HG03457 (cell line): Measurements from ENCODE around the gene TESMIN.

Experiments
- ATAC-seq: cut with Tn5 transposase; IDR thresholded peaks from one replicate; pipeline ENCODE4 v1.9.1; 2021; ENCODE audit warnings: moderate number of reproducible peaks; ENCODE audit not compliant: unreplicated experiment

The TESMIN gene

DNA sequence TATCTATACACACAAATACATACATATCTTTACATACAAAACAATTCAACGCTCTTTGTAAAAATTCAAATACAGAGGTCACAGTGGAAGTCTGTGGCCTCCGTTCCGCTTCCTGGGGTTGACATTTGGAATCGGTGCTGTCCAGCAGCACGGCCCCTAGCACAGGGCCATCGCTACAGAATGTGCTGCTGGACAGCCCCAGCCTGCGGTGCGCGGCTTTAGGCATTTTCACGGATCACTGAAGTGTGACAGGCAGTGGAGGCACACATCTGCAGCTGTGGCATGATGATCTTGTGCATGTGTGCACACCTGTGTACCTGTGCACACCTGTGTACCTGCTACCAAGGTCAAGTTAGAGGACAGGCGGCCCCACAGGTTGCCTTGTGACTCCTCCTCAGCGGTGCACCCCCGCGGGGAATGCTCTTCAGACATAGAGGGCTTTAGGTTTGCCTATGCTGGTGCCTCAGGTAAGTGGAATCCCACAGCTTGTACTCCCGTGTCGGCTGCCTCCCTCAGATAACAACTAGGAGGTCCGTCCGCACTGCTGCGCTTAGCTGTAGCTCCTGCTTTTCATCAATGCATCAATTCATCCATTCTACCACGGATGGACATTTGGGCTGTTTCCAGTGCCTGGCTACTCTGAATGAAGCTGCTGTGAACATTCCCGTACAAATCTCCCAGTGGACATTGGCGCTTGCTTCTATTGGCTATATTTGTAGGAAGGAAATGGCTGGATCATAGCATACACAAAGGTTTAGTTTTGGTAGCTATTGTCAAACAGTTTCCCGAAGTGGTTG, 37.1 kb downstream of the TESMIN start:
- ATAC-seq = no peak

DNA sequence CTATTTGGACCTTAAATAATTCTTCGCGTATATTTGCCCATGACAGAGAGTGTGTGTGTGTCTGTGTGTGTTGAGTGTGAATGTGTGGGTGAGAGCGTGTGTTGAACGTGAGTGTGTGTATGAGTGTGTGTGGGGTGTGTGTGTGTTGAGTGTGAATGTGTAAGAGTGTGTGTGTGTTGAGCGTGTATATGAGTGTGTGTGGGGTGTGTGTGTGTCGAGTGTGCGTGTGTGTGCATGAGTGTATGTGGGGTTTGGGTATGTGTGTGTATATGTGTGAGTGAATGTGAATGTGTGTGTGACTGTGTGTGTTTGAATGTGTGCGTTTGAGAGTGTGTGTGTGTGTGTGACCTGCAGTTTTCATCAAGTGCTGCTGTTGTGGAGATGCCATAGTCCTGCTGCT, 40.2 kb downstream of the TESMIN start:
- ATAC-seq = no peak

DNA sequence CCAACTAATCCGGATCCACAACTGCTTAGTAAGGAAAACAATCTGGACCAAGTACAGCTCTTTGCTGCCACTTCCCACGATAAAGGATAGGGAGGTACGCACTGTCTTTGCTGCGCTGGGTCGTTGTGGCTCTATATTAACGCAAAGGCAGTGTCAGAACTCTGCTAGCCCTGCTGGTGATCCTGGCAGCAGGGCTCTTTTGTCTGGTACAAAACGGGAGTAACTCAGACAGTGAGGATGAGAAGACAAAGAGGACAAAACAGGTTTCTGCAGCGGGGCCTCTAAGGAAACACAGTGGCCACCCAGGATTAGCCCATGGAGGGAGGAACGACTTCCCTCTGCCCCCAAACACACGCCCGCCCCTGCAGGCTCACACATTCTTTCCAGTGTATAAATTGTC, 40.9 kb downstream of the TESMIN start:
- no peak for ATAC-seq

DNA sequence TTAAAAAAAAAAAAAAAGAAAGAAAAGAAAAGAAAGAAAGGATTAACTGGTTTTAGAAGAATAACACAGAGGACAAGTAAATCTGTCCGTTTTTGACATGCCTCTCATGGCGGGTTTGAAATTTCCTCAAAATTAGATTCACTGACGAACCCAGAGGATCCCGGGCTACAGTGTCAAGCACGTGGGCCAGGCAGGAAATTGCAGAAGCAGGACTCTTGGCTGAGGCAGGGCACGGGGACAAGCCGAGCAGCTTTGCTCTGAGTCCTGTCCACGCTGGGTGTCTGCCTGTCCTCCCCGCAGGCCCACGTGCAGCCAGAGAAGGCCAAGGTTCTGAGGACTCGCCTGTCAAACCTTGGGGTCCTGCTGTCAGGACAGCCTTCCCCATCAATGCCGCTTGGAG, 42.3 kb downstream of the TESMIN start:
- ATAC-seq = no peak

DNA sequence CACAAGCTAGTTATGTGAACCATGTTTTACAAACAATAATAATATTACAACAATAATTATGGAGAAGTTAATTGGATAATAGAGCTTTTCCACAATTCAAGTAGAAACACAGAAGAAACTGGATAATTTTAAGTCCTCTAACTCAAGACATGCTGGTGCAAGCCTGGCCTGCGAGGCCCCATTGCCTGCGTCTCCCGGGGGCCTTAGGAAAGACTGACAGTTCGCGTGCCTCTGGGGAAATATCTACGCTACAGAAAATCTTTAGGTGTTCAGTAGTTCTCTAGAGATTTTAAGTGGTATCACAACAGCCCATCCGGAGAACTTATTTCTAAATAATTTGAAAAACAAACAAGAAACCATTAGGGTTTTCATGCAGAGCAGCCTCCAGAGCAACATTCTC, 43.8 kb downstream of the TESMIN start:
- no peak for ATAC-seq

DNA sequence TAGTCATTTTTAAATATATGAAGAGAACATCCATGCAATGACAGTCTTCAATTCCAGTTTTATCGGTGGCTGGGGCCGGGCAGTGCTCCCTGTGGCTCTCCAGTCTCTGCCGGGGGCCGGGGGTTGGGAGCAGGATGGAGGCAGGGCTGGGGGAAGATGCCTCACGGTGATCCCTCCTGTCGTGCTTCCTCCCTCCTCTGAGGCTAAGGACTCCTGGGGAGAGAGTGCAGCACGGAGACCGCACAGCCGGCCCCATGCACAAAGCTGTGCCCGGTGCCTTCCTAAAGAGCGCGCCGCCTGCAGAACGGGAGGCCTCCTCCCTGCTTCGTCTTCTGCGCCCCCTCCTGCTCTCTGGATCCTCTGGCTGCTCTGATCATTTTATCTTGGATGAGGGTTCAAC, 46.4 kb downstream of the TESMIN start:
- ATAC-seq = no peak

DNA sequence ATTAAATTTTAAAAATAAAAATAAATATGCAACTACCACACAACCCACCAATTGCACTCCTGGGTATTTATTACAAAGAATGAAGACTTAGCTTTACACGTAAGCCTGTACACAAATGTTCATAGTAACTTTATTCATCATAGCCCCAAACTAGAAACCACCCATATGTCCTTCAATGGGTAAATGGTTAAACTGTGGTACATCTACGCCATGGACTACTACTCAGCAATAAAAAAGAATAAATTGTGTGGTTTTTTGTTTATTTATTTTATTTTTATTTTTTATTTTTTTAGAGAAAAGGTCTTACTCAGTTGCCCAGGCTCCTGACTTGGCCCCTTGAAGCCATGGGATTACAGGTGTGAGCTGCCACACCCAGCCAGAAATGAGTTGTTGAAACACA, 52.3 kb downstream of the TESMIN start:
- ATAC-seq = no peak

DNA sequence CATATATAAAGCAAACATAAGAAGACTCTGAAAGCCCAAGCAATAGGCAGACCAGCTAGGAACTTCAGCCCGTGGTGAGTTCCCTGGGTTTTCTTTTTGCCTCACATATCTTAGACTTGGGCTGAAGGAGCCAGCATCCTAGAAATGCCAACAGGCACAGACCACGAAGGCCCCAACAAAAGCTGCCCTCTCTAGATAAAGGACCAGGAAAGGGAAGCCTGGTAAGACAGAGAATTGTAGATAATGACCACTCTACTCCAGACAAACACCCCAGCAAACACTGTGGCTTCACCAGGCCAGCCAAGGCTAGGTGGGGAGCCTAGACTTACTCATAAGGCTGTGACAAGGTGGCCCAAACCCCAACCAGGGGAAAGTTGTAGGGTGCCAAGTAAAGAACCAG, 55.8 kb downstream of the TESMIN start:
- ATAC-seq = no peak

DNA sequence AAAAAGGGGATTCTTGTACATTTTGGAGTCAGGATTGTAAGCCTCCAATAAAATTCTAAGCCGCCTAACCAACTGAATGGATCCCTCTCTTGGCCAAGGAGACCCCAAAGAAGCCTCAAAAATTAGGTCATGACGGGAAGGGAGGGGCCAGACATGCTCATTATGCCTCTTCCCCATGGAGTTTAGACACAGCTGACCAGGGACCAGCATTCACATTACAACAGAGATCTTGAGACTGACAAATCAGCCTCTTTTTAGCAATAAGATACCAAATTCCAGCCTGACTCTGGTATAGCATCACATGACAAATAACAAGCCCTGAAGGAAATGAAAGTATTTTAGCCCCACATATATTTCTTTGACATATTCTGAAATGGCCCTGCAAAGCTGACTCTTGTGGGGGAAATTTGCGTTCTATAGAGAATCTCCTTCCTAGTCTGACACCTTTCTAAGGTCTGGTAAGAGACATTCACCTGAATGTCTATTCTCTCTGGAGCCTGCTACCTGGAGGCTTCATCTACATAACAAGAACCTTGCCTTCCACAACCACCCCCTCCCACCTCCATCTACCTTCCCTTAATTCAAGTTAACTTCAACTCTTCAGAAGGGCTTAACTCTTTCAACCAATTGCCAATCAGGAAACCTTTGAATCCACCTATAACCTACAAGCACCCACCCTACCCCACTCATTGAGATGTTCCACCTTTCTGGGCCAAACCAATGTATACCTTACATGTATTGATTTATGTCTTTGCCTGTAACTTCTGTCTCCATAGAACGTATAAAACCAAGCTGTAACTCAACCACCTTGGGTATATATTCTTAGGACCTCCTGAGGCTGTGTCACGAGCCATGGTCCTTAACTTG, 56.7 kb downstream of the TESMIN start:
- no peak for ATAC-seq

DNA sequence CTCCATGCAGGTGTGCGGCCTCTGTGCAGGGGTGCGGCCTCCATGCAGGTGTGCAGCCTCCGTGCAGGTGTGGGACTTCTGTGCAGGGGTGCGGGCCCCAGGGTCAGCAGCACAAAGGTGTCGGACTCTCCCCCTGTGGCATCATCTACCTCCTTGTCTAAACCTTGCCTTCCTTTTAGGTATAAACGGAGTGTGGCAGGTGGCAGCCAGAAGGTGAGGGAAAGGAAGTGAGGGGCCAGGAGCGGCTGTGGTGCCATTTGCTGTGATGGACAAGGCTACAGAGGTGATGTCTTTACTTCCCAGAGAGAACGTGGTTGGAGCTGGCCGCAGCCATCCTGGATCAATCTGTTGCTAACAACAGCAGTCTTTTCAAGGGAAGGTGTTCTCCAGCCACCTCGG, 57.8 kb downstream of the TESMIN start:
- ATAC-seq = no peak

DNA sequence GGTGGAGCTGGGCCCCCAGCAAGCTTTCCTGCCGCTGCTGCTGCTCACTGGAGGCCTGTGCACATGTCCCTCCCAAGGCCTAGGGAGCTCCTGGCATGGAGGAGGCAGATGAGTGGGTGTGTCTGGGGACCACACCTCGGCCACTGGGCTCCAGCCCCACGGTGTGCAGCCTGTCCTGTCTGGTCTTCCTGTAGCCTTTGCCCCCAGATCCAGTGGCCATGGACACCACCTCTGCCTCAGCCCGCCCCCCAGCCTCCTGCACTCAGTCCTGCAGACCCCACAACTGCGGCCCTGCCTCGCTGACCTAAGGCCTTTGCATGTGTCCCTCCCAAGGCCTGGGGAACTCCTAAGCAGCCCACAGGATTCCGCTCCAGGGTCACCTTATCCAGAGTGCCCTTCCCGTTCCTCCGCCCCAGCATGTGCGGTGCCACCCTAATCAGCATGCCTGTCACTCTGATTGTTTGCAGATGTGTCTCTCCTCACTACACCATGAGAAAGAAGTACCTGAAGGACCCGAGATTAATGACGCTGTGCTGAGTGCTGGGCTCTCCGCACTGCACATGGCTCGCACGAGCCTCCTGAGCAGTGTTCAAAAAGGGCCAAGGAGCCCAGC, 58.3 kb downstream of the TESMIN start:
- ATAC-seq = no peak

DNA sequence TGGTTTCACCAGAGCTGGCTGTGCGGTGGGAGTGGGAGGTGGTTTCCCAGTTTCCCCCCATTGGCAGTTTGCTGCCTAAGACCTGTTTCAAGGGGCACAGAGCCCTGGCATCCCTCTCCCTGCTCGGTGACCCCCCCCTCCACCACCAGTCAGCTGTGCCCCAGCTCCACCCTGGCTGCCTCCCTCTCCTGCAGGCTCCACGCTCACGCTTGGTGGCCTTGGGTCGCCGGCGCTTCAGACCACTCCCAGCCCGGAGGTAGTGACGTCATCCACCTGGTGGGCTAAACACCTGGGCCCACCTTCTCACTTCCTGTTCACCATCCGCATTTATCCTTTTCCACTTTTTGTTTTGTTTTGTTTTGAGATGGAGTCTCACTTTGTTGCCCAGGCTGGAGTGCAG, 59.2 kb downstream of the TESMIN start:
- ATAC-seq = no peak

DNA sequence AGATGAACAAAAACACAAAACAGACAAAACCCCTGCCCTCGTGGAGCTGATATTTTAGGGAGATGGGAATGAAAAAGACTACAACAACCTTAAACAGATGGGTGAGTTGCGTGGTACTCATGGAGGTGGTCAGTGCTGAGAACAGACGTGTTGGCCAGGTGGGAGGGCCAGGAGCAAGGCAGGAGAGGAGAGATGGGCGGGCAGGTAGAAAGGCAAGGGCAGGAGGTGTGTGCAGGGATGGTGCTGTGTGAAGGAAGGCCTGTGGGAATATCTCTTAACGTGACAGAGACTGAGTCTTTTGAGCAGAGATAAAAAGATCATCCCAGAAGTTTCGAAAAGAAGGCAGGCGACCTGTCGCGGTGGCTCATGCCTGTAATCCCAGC, 59.9 kb downstream of the TESMIN start:
- ATAC-seq = no peak

DNA sequence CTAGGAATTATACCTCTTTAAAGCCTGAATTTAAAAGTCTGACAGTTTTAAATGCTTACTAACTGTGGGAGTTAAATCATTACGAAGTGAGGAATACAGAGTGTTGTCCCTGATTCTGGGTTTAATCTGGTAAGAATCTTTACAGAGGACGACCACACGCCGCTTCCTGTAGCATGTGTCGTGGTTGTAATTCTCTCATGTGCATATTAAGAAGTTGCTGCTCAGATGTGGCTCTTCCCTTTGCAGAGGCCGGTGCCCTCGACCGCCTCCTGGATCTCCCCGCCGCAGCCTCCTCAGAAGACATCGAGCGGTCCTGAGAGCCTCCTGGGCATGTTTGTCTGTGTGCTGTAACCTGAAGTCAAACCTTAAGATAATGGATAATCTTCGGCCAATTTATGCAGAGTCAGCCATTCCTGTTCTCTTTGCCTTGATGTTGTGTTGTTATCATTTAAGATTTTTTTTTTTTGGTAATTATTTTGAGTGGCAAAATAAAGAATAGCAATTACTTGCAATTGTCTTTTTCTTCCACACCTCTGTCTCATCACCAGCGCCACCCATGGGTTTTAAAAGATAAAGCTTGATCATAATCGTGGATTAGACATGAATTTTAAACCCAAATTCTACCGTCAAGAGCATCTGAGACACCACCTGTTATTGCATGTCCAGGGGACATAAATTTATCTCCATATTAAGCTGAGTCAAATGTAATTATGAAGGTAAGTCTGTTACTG, 60.5 kb downstream of the TESMIN start:
- ATAC-seq = no peak

DNA sequence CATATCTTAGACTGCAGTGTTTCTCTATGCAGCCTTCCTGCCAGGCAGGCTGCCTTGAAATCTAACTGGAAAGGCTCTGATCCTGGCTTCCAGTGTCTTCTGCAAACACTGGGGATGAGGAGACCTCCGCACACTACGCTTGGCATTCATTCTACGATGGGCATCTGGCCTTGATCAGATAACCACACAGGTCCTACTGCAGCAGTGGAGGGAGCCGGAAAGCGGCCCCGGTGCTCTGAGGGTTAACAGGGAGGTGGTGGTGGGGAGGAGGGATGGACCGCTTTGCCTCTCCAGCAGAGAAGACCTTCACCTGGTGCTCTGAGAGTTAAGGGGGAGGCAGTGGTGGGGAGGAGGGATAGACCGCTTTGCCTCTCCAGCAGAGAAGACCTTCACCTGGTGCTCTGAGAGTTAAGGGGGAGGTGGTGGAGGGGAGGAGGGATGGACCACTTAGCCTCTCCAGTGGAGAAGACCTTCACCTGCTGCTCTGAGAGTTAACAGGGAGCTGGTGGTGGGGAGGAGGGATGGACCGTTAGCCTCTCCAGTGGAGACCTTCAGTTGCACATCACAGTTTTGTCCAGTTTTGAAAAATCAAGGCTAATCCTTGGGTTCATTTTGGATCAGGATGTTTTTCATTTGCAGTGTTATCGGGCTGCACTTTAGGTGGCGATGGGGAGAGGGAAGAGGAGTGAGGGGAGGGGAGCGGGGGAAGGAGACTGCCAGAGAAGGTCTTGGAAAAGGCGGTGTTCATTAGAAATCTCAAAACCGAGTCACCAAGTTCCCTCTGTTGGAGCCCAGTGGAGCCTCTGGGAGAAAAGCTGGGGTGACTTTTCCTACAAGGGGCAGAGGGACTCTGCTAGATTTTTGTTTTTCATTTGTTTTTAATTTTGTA, 61.3 kb downstream of the TESMIN start:
- no peak for ATAC-seq

DNA sequence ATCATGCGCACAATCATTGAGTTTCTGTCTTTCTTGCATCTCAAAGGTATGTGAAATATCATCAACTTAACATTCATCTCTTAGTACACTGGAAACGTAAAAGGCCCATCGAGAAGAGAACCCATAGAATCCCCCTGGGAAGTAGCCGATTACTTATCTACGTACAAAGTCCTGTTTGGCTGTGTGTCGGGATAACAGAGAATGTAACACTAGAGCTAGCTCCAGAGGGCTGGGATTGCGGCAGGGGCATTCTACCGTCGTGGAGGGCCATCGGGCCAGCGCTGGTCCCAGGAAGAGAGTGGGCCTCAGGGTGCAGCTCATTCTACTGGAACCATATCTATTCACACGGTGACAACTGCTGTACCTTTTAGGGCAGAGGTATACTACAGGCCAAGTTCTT, 62.4 kb downstream of the TESMIN start:
- ATAC-seq = no peak

DNA sequence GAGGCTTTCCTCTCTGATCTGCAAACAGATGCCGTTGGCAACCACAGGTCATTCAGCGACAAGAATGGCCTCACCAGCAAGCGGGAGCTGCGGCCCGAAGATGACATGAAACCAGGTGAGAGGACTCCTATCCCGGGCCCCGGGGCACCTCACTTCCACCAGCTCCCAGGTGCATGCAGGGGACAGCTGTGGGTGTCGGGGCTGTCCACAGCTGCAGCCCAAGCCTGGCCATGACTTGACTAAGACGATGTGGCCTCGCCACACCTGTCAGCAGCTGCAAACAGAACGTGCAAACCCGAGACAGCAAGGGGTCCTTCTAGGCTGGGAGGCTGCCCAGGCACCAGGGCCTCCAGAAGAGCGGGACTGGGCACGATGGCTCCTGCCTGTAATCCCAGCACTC, 63.3 kb downstream of the TESMIN start:
- no peak for ATAC-seq

DNA sequence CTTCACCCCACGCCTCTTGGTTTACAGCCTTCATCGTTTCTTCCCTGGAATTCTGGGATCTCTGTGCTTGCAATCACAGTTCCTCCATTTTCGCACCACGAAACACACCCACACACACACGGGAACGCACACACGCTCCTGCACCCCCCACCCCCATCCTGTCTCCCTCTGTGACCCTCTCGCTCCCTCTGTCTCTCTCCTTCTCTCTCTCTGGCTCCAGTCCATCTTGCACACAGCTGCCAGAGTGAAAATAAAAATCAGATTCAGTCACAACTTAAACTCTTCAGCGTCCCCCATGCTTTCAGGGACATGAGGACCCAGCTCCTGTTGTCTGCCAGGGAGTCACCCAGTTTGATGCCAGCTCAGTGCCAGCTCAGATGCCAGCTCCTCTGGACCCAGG, 64.0 kb downstream of the TESMIN start:
- ATAC-seq = no peak

DNA sequence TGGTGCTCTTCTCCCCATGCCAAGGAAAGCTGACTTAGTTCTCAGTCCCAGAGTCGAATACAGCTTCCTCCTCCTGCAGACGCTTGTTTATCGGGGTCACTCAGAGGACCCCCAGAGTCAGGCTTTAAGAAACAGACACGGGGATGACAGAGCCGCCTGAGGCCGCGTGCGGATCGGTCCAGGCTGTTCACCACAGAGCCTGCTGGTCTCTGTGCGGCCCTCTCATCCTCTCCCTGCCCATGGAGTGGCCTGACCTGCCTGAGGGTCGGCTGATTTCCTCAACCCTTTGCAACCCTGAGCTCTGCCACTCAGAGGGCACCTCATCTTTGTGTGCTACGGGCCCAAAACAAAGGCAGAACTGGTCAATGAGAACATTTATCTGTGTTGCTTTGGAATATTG, 64.8 kb downstream of the TESMIN start:
- ATAC-seq = no peak

DNA sequence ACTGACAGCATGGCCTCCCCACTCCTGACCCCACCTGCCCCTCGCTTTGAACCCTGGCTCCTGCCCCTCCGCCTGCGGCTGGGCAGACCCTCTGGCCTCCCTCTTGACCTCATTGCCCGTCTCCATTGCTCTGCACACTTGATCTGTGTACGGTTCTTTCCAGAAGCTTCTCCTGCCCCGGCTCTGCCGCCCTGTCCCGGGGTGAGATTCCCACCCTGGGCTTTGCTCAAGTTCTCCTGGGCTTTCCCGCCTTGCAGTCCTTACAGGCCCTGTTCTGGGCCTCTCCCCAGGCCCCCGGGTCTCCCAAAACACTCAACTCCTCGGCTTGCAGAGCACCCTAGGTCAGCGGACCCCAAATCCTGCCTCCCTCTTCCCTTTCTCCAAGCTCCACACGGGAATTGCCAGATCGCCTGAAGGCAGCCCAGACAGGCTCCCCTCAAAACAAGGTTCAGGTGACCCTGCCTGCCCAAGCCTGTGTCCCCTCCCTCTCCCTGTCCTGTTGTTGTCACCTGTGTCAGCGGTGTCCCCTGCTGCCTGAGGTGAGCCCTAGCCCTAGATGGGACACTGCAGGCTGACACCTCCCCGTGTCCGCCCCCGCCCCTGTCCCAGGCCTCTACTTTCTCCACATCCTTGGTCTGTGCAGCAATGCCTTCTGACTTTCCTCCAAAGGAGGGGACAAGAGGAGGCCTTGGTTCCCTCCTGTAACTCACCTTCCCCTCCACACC, 65.5 kb downstream of the TESMIN start:
- no peak for ATAC-seq
